Measurements from ENCODE around the gene TIMP4.

GRCh38 chr3:12182687-12183441 is 24.2 kb upstream of the TIMP4 start:
- TF ChIP-seq CTCF (IDR thresholded peaks at IDR 0.05) (no peak), POLR2A (IDR thresholded peaks at IDR 0.05) (no peak)
